Testis (tissue), 2 donors: Measurements from ENCODE around the gene IPO11.

Experiments
- POLR2A ChIP-seq: fragments of 450-650 bp; IDR thresholded peaks from one replicate; pipeline ENCODE4 v1.6.1; 2017; ENCODE audit warnings: antibody characterized with exemption, mild to moderate bottlenecking, moderate library complexity
- TF ChIP-seq, protein P1 (sequence below), 3 experiments: fragments of 450-650 bp in 2 of 3; fragments of 200-600 bp in 1 of 3; sonication (generic) in 1 of 3; IDR thresholded peaks; one replicate each; pipeline ENCODE4 v1.5.1; 2016 to 2019; ENCODE audit warnings: antibody characterized with exemption in 3 of 3, mild to moderate bottlenecking in 2 of 3, moderate library complexity in 1 of 3

GRCh38 chr5:62653864-62654575 lies 241.5 kb downstream of the IPO11 start:
- TF ChIP-seq, protein P1, sequence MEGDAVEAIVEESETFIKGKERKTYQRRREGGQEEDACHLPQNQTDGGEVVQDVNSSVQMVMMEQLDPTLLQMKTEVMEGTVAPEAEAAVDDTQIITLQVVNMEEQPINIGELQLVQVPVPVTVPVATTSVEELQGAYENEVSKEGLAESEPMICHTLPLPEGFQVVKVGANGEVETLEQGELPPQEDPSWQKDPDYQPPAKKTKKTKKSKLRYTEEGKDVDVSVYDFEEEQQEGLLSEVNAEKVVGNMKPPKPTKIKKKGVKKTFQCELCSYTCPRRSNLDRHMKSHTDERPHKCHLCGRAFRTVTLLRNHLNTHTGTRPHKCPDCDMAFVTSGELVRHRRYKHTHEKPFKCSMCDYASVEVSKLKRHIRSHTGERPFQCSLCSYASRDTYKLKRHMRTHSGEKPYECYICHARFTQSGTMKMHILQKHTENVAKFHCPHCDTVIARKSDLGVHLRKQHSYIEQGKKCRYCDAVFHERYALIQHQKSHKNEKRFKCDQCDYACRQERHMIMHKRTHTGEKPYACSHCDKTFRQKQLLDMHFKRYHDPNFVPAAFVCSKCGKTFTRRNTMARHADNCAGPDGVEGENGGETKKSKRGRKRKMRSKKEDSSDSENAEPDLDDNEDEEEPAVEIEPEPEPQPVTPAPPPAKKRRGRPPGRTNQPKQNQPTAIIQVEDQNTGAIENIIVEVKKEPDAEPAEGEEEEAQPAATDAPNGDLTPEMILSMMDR (IDR thresholded peaks at IDR 0.05): no peak
- TF ChIP-seq POLR2A: no peak
